GM18499 (cell line): ENCODE data around the gene NXPH1.

Experiments used
- ATAC-seq: cut with Tn5 transposase; IDR thresholded peaks from one replicate; pipeline ENCODE4 v1.9.1; 2021; ENCODE audit warnings: moderate number of reproducible peaks; ENCODE audit not compliant: insufficient read depth, unreplicated experiment

Gene NXPH1

DNA sequence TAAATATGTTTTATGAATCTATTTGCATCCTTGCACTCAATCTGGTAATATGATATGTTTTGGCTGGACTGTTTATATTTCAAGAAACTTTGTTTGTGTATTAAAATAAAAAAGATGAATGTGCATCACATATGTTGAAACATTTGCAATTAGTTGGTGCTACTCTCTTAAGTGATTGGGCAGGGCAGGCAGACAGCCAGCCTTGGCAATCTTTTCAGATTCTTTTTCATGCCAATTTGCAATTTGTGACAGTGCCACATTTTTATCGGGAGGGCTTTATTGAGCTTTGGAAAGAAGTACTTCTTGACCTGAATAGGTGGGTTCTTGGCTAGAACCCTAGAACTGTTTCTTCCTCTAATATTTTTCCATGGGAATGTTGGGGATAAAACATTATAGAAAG lies 152.2 kb downstream of the NXPH1 start:
- no peak for ATAC-seq

DNA sequence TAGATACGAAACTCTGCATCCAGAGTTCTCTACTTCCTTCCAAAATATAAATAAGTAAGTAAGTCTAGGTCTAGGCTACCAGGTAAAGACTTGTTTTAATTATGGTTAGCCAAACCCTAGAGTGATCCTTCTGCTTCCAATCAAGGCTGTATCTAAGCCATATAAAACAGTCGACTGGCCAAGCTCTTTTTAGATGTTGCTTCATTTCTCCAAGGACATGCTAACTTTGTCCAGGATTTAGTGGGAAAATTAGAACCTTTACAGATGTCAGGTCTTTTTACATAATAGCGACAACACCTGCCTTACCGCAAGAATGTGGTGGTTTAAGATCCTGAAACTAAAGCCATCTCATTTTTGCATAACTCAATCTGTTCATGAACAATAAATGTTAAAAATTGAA lies 156.8 kb downstream of the NXPH1 start:
- no peak for ATAC-seq

- ATAC-seq = no peak
Measured at GRCh38 chr7:8590791-8591190, 157.4 kb downstream of the NXPH1 start.

GRCh38 chr7:8591289-8591688 lies 157.9 kb downstream of the NXPH1 start:
- no peak for ATAC-seq

GRCh38 chr7:8592167-8592566 lies 158.8 kb downstream of the NXPH1 start:
- ATAC-seq = no peak

DNA sequence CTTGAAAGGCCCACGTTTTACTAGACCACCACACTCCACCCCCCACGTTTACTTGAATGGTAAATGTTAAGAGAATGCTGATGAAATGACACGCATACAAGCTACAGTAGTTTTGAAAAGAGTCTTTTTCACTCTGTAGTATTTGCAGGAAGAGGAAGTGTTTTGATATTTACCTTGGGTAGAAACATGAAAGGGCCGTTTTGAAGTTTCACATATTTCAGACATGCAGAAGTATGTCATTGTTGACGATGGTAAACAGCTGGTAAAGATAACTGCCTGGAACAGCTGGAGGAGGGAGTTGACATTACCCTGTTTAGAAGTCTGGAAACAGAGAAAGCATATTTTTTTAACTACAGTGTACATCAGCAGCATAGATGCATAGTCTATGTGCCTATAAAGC lies 160.7 kb downstream of the NXPH1 start:
- no peak for ATAC-seq

GRCh38 chr7:8597565-8597964 lies 164.2 kb downstream of the NXPH1 start:
- ATAC-seq = no peak

DNA sequence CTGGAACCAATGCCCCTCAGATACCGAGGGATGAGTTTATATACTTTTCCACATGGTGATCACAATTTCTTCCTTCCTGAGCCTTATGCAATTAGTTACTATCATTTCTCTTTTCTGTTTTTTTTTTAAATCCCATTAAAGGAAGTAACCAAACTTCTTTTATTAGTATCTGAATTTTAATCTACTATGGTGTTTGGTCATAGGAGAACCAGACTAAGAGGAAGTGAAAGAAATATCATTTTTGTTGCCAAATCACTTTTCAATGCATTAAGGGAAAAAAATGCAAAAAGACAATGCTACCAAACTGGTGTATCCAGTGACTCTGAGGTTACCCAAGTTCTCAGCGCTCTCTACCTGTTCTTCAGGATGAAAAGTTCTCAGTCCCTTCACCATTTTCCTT lies 167.7 kb downstream of the NXPH1 start:
- ATAC-seq = no peak

GRCh38 chr7:8605221-8605620 lies 171.8 kb downstream of the NXPH1 start:
- no peak for ATAC-seq

DNA sequence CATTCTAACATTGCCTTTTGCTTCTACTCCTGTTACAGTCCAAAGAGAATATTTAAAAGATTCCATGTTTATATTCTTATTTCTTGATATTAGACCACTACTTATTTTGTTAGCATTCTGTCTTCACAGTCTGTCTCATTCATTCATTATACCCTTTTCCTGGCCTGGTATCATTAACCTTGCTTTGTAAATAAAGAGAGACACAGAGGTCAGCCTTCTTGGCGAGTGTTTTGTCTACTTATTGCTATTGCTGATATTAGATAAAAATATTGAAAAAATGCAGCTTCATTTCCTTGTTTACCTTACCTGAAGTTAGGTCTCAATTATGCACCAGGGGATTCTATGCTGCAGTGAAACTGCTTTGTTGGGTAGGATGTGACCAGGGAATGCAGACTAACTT lies 179.2 kb downstream of the NXPH1 start:
- ATAC-seq = no peak

DNA sequence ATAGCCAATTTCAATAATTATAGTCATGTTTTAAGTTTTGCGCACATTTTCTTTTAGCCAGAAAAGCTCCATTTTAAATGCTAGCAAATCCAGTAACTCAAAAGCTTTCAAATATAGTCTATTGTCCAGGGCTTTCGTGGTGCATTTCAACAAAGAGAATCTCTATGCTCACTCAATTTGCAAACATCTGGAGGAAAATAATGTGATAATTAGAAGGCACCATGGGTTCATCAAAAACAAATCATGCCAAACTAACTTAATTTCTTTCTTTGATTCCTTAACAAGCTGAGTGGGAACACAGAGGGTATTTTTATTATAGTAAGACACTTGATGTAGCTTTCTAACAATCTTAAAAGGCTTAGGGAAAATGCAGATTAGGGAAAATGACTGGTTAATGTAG lies 179.8 kb downstream of the NXPH1 start:
- no peak for ATAC-seq

- no peak for ATAC-seq
Measured at GRCh38 chr7:8615019-8615418, 181.6 kb downstream of the NXPH1 start.

DNA sequence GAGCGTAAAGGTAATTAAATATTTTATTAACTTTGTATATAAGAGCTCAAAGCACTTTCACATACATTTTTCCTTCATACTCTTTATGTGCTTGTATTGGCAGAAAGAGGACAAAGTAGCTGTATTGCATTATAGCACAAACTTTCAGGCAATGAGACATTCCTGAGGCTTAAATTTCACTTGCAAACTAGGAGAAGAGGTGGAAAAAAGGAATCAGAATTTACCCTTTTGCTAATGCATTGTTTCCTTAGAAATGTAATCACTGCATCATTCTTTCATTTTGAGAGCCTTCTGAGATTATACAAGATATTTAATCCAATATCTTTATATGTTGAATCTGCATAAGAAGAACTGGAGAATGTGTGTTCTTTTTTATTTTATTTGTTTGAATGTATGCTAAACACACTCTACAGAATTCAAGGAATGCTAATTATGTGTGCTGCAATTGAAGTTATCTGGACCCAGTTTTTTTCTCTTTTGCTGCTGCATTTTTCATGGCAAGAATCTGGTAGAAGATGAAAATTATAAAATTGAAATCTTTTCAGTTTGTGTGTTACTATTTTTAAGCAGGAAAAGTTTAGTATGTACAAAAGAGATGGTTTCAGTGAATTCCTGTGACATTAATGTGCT lies 185.1 kb downstream of the NXPH1 start:
- ATAC-seq = no peak

DNA sequence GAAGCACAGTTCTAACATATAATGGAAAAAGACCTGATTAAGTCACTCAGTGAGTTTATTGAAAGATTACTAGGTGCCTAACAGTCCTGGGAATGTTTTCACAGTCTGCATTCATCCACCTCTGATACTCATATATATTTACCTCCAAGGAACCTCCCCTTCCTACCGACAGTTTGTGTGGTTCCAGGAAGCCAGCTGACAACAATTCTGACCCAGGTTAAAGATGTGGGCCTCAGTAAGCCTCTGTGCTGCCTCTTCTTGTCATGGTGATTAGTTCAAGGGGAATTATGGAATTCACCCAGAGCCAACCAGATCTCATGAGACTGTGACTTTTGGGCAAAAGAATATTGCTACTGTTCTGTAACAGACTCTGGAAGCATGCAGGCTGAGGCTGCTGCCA lies 186.8 kb downstream of the NXPH1 start:
- ATAC-seq = no peak

- no peak for ATAC-seq
Measured at GRCh38 chr7:8625612-8626011, 192.2 kb downstream of the NXPH1 start.

DNA sequence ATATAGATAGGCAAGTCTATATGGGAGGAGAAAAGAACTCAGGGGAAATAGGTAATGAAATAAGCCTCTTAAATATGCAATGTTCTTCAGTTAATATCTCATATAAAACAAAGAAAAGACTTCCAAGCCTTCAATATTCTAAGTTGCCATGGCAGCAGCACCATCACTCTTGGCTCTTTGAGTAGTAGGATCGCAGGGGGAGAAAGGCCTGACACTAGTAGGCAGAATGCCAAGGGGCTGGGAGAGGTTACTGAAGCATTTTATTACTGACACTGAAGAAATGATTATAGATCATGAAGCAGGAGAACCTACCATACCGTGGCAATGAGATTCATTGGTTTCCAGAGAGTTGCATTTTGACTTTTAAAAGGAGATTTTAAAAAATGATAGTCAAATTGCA lies 193.9 kb downstream of the NXPH1 start:
- no peak for ATAC-seq

DNA sequence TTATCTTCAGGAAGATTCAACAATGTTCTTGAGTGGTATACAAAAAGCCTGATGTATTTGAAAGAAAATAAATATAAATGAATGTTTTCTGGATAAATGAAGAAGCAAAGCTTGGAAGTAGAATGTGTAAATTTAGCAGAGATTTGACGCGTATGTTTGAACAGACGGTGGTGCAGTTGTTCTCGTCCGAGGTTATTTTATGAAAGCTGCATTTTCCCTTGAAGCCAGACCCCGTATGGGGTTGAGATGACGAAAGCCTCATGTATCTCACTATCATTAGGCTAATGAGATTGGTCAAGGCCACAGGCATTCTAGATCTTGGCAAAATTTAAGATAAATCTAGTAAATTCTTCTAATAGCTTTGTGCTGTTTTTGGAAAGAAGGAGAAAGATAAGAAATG lies 195.2 kb downstream of the NXPH1 start:
- ATAC-seq = no peak

GRCh38 chr7:8629504-8629903 lies 196.1 kb downstream of the NXPH1 start:
- ATAC-seq = no peak

DNA sequence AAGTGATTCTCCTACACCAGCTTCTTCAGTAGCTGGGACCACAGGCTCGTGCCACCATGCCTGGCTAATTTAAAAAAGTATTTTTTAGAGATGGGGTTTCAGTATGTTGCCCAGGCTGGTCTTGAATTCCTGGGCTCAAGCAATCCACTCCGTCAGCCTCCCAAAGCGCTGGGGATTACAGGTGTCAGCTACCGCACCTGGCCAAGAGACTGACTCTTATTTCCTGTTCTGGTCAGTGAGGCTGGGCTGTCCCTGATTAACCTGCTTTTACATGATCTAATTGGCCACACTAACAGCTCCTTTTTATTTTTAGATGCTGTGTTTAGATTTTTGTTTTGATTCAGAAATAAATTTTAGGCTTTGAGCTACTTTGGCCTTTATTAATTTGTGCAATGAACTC lies 203.9 kb downstream of the NXPH1 start:
- no peak for ATAC-seq

GRCh38 chr7:8638076-8638475 lies 204.7 kb downstream of the NXPH1 start:
- ATAC-seq = no peak

- no peak for ATAC-seq
Measured at GRCh38 chr7:8639668-8640067, 206.3 kb downstream of the NXPH1 start.

DNA sequence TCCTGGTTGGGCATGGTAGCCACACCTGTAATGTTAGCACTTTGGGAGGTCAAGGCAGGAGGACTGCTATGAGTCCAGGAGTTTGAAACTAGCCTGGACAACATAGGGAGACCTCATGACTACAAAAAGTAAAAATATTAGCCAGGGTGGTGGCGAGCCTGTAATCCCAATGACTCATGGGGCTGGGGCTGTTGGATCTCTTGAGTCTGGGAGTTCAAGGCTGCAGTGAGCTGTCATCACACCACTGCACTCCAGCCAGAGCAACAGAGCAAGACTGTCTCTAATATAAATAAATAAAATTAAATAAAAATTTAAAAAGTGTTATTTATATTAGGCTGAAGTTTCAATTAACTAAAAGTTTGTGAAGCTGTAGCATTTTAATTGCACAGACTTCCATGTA lies 207.3 kb downstream of the NXPH1 start:
- ATAC-seq = no peak
